HEK293 (cell line): ENCODE measurements around the gene PYCR2.
A peak's percentile ranks its signal among the peaks of the same experiment; 100 is the strongest.

Source experiments
- HOXC10 ChIP-seq: sonication (generic); formaldehyde crosslinking; IDR thresholded peaks from 2 replicates; pipeline ENCODE4 v1.8.1; 2023; ENCODE audit warnings: mild to moderate bottlenecking, missing genetic modification reagents
- KLF10 ChIP-seq: fragments of 450-650 bp; IDR thresholded peaks from 2 replicates; pipeline ENCODE4 v1.5.1; 2018; ENCODE audit warnings: missing biosample characterization, mild to moderate bottlenecking, missing genetic modification characterization
- MYNN ChIP-seq: fragments of 450-650 bp; formaldehyde crosslinking; IDR thresholded peaks from 2 replicates; pipeline ENCODE4 v1.5.1; 2016; ENCODE audit warnings: missing biosample characterization, missing genetic modification characterization, borderline replicate concordance
- PRDM1 ChIP-seq: fragments of 450-650 bp; formaldehyde crosslinking; IDR thresholded peaks from 2 replicates; pipeline ENCODE4; 2016; ENCODE audit warnings: missing biosample characterization, missing genetic modification characterization
- SETDB1 ChIP-seq: IDR thresholded peaks from one replicate; pipeline ENCODE4 v1.6.1; 2017; ENCODE audit warnings: mild to moderate bottlenecking, low read length, moderate library complexity, mixed read lengths; ENCODE audit not compliant: insufficient read length
- YY1 ChIP-seq: fragments of 450-650 bp; formaldehyde crosslinking; IDR thresholded peaks from 2 replicates; pipeline ENCODE4 v1.5.1; 2018; ENCODE audit warnings: missing biosample characterization, missing genetic modification characterization
- ZBTB1 ChIP-seq: fragments of 450-650 bp; formaldehyde crosslinking; IDR thresholded peaks from 2 replicates; pipeline ENCODE4 v1.5.1; 2016; ENCODE audit warnings: missing biosample characterization, missing genetic modification characterization
- ZEB2 ChIP-seq: fragments of 450-650 bp; formaldehyde crosslinking; IDR thresholded peaks from 2 replicates; pipeline ENCODE4 v1.5.1; 2016; ENCODE audit warnings: missing biosample characterization, missing genetic modification characterization
- ZNF121 ChIP-seq: fragments of 450-650 bp; formaldehyde crosslinking; IDR thresholded peaks from 2 replicates; pipeline ENCODE4 v1.5.1; 2016; ENCODE audit warnings: missing biosample characterization, missing genetic modification characterization
- ZNF155 ChIP-seq: fragments of 450-650 bp; formaldehyde crosslinking; IDR thresholded peaks from 2 replicates; pipeline ENCODE4 v1.5.1; 2016; ENCODE audit warnings: missing biosample characterization, missing genetic modification characterization
- ZNF223 ChIP-seq: fragments of 450-650 bp; formaldehyde crosslinking; IDR thresholded peaks from 2 replicates; pipeline ENCODE4 v1.5.1; 2016; ENCODE audit warnings: missing biosample characterization, missing genetic modification characterization
- ZNF239 ChIP-seq: fragments of 450-650 bp; formaldehyde crosslinking; IDR thresholded peaks from 2 replicates; pipeline ENCODE4 v1.5.1; 2016; ENCODE audit warnings: missing biosample characterization, missing genetic modification characterization
- ZNF24 ChIP-seq: fragments of 450-650 bp; formaldehyde crosslinking; IDR thresholded peaks from 2 replicates; pipeline ENCODE4 v1.5.1; 2016; ENCODE audit warnings: missing biosample characterization, missing genetic modification characterization
- ZNF266 ChIP-seq: fragments of 450-650 bp; formaldehyde crosslinking; IDR thresholded peaks from 2 replicates; pipeline ENCODE4 v1.5.1; 2016; ENCODE audit warnings: missing biosample characterization, missing genetic modification characterization, low read depth
- ZNF292 ChIP-seq: fragments of 450-650 bp; formaldehyde crosslinking; IDR thresholded peaks from 2 replicates; pipeline ENCODE4 v1.5.1; 2016; ENCODE audit warnings: low read depth, missing biosample characterization, missing genetic modification characterization, borderline replicate concordance
- ZNF37A ChIP-seq: fragments of 450-650 bp; IDR thresholded peaks from 2 replicates; pipeline ENCODE4 v1.5.1; 2018; ENCODE audit warnings: missing biosample characterization, missing genetic modification characterization
- ZNF529 ChIP-seq: fragments of 450-650 bp; formaldehyde crosslinking; IDR thresholded peaks from 2 replicates; pipeline ENCODE4 v1.5.1; 2017; ENCODE audit warnings: missing genetic modification characterization, missing biosample characterization; ENCODE audit not compliant: insufficient replicate concordance
- ZNF548 ChIP-seq: fragments of 450-650 bp; formaldehyde crosslinking; IDR thresholded peaks from 2 replicates; pipeline ENCODE4 v1.5.1; 2016; ENCODE audit warnings: missing biosample characterization, missing genetic modification characterization
- ZNF596 ChIP-seq: fragments of 450-650 bp; IDR thresholded peaks from 2 replicates; pipeline ENCODE4 v1.5.0; 2018; ENCODE audit warnings: missing biosample characterization, mild to moderate bottlenecking, missing genetic modification characterization, moderate library complexity
- ZSCAN23 ChIP-seq: fragments of 450-650 bp; formaldehyde crosslinking; IDR thresholded peaks from 2 replicates; pipeline ENCODE4 v1.5.1; 2016; ENCODE audit warnings: missing biosample characterization, missing genetic modification characterization
- ZXDB ChIP-seq: fragments of 450-650 bp; formaldehyde crosslinking; IDR thresholded peaks from 2 replicates; pipeline ENCODE4 v1.5.1; 2016; ENCODE audit warnings: missing biosample characterization, missing genetic modification characterization
- TF ChIP-seq, protein P1 (sequence below): fragments of 450-650 bp; formaldehyde crosslinking; IDR thresholded peaks from 2 replicates; pipeline ENCODE4 v1.5.1; 2016; ENCODE audit warnings: missing biosample characterization, missing genetic modification characterization
- TF ChIP-seq, protein P2 (sequence below): fragments of 450-650 bp; formaldehyde crosslinking; IDR thresholded peaks from 2 replicates; pipeline ENCODE4 v1.5.1; 2016; ENCODE audit warnings: missing biosample characterization, missing genetic modification characterization
- TF ChIP-seq, protein P3 (sequence below): fragments of 450-650 bp; formaldehyde crosslinking; IDR thresholded peaks from 2 replicates; pipeline ENCODE4 v1.5.1; 2016; ENCODE audit warnings: missing biosample characterization, missing genetic modification characterization
- TF ChIP-seq, protein P4 (sequence below): fragments of 450-650 bp; formaldehyde crosslinking; IDR thresholded peaks from 2 replicates; pipeline ENCODE4 v1.5.1; 2017; ENCODE audit warnings: missing biosample characterization, missing genetic modification characterization
- TF ChIP-seq, protein P5 (sequence below): fragments of 450-650 bp; formaldehyde crosslinking; IDR thresholded peaks from 2 replicates; pipeline ENCODE4 v1.5.1; 2016; ENCODE audit warnings: missing biosample characterization, missing genetic modification characterization
- TF ChIP-seq, protein P6 (sequence below): fragments of 450-650 bp; formaldehyde crosslinking; IDR thresholded peaks from 2 replicates; pipeline ENCODE4 v1.5.1; 2017; ENCODE audit warnings: missing biosample characterization, missing genetic modification characterization

PYCR2 gene

DNA sequence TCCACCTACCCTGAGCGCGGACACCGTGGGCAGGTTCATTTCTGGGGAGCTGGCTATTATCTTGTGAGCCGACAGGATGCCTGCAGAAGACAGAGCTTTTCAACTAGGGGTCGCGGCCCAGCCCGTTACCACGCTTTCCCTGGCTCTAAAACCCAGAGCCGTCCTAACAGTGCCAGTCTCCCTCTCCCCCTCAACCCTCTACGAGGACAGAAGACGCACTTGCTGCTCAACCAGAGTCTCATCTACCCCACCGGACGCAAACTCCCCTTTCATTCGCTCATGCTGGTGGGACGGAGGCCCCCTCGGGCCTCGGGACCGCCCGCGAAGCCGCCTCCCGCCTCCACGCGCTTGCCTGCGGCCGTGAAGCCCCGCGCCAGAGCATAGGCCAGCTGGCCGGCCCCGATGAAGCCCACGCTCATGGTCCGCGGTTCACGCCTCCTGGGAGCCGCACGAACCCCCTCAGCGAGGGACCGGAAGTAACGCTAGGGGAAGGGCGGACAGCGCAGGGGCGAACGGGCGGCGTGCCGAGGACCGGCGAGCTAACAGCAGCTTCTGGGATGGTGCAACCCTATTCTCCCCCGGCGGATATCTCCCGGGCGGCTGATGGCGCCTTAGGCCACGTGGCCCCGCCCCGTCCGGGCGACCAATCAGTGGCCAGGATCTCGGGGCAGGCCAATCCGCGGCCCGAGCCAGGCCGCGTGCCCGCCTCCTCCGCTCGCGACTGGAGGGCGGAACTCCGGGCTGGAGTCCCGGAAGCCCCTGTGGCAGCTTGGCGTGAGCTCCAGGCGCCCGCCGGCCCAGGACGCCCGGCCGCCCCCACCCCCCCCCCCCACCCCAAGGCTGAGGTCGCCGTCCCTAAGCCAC lies at the start of gene PYCR2 (continued):
- TF ChIP-seq PRDM1: no peak
- TF ChIP-seq SETDB1: no peak
- peak; percentile 99 for TF ChIP-seq ZXDB (tag by site-specific recombination)
- TF ChIP-seq, protein P1, sequence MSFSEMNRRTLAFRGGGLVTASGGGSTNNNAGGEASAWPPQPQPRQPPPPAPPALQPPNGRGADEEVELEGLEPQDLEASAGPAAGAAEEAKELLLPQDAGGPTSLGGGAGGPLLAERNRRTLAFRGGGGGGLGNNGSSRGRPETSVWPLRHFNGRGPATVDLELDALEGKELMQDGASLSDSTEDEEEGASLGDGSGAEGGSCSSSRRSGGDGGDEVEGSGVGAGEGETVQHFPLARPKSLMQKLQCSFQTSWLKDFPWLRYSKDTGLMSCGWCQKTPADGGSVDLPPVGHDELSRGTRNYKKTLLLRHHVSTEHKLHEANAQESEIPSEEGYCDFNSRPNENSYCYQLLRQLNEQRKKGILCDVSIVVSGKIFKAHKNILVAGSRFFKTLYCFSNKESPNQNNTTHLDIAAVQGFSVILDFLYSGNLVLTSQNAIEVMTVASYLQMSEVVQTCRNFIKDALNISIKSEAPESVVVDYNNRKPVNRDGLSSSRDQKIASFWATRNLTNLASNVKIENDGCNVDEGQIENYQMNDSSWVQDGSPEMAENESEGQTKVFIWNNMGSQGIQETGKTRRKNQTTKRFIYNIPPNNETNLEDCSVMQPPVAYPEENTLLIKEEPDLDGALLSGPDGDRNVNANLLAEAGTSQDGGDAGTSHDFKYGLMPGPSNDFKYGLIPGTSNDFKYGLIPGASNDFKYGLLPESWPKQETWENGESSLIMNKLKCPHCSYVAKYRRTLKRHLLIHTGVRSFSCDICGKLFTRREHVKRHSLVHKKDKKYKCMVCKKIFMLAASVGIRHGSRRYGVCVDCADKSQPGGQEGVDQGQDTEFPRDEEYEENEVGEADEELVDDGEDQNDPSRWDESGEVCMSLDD (tag by site-specific recombination): peak; percentile 91
- no peak for TF ChIP-seq ZNF239 (tag by site-specific recombination)
- peak; percentile 49; the same call in 1 of the 2 replicates for TF ChIP-seq ZNF24 (tag by site-specific recombination)
- TF ChIP-seq ZNF548: 0 out of 2 replicates have a peak, but pooled peaks have one; percentile 7
- TF ChIP-seq ZNF155 (tag by site-specific recombination): no peak
- TF ChIP-seq, protein P2, sequence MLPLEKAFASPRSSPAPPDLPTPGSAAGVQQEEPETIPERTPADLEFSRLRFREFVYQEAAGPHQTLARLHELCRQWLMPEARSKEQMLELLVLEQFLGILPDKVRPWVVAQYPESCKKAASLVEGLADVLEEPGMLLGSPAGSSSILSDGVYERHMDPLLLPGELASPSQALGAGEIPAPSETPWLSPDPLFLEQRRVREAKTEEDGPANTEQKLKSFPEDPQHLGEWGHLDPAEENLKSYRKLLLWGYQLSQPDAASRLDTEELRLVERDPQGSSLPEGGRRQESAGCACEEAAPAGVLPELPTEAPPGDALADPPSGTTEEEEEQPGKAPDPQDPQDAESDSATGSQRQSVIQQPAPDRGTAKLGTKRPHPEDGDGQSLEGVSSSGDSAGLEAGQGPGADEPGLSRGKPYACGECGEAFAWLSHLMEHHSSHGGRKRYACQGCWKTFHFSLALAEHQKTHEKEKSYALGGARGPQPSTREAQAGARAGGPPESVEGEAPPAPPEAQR (tag by site-specific recombination): peak; percentile 35; the same call in 1 of the 2 replicates
- TF ChIP-seq ZNF266 (tag by site-specific recombination): no peak
- TF ChIP-seq YY1 (tag by site-specific recombination): peak; percentile 88
- TF ChIP-seq ZNF292 (tag by site-specific recombination): no peak
- peak; percentile 83; the same call in 1 of the 2 replicates for TF ChIP-seq KLF10 (tag by site-specific recombination)
- TF ChIP-seq, protein P3, sequence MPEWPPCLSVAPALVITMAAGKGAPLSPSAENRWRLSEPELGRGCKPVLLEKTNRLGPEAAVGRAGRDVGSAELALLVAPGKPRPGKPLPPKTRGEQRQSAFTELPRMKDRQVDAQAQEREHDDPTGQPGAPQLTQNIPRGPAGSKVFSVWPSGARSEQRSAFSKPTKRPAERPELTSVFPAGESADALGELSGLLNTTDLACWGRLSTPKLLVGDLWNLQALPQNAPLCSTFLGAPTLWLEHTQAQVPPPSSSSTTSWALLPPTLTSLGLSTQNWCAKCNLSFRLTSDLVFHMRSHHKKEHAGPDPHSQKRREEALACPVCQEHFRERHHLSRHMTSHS: no peak
- no peak for TF ChIP-seq ZBTB1 (tag by site-specific recombination)
- TF ChIP-seq, protein P4, sequence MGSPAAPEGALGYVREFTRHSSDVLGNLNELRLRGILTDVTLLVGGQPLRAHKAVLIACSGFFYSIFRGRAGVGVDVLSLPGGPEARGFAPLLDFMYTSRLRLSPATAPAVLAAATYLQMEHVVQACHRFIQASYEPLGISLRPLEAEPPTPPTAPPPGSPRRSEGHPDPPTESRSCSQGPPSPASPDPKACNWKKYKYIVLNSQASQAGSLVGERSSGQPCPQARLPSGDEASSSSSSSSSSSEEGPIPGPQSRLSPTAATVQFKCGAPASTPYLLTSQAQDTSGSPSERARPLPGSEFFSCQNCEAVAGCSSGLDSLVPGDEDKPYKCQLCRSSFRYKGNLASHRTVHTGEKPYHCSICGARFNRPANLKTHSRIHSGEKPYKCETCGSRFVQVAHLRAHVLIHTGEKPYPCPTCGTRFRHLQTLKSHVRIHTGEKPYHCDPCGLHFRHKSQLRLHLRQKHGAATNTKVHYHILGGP (tag by site-specific recombination): no peak
- no peak for TF ChIP-seq ZNF529
- TF ChIP-seq ZNF37A (tag by site-specific recombination): no peak
- no peak for TF ChIP-seq ZNF596 (tag by site-specific recombination)
- peak; percentile 47; the same call in 1 of the 2 replicates for TF ChIP-seq ZNF121
- TF ChIP-seq, protein P5, sequence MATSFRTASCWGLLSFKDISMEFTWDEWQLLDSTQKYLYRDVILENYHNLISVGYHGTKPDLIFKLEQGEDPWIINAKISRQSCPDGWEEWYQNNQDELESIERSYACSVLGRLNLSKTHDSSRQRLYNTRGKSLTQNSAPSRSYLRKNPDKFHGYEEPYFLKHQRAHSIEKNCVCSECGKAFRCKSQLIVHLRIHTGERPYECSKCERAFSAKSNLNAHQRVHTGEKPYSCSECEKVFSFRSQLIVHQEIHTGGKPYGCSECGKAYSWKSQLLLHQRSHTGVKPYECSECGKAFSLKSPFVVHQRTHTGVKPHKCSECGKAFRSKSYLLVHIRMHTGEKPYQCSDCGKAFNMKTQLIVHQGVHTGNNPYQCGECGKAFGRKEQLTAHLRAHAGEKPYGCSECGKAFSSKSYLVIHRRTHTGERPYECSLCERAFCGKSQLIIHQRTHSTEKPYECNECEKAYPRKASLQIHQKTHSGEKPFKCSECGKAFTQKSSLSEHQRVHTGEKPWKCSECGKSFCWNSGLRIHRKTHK (tag by site-specific recombination): no peak
- no peak for TF ChIP-seq HOXC10 (CRISPR knock-in tag)
- TF ChIP-seq ZEB2: peak; percentile 93
- no peak for TF ChIP-seq ZNF223 (tag by site-specific recombination)
- TF ChIP-seq, protein P6, sequence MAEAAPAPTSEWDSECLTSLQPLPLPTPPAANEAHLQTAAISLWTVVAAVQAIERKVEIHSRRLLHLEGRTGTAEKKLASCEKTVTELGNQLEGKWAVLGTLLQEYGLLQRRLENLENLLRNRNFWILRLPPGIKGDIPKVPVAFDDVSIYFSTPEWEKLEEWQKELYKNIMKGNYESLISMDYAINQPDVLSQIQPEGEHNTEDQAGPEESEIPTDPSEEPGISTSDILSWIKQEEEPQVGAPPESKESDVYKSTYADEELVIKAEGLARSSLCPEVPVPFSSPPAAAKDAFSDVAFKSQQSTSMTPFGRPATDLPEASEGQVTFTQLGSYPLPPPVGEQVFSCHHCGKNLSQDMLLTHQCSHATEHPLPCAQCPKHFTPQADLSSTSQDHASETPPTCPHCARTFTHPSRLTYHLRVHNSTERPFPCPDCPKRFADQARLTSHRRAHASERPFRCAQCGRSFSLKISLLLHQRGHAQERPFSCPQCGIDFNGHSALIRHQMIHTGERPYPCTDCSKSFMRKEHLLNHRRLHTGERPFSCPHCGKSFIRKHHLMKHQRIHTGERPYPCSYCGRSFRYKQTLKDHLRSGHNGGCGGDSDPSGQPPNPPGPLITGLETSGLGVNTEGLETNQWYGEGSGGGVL (tag by site-specific recombination): peak; percentile 44; the same call in 1 of the 2 replicates
- TF ChIP-seq ZSCAN23 (tag by site-specific recombination): peak; percentile 66; the same call in 1 of the 2 replicates
- no peak for TF ChIP-seq MYNN (tag by site-specific recombination)
